Right lobe of liver (tissue), 6 donors: Measurements from ENCODE around the gene INSIG2. TPM values are rescaled to one million over a fixed set of nuclear protein-coding genes. Genes with fewer than 3 reads are reported as not detected.

Experiments
- ATAC-seq, 4 donors: fragments of 200-7000 bp; cut with Tn5 transposase; one replicate each; pipeline ENCODE4 v1.9.1; 2020; ENCODE audit warnings: mild to moderate bottlenecking in 4 of 4, moderate library complexity in 4 of 4
- DNase-seq, 3 donors: peaks; one replicate each; pipeline ENCODE4 v3.0.0-alpha.2; 2020
- H3K27ac ChIP-seq, 3 donors: fragments of 200-600 bp; one replicate each; pipeline ENCODE4 v1.8.0; 2022
- H3K27me3 ChIP-seq, 2 donors: fragments of 200-600 bp; one replicate each; pipeline ENCODE4 v1.8.0; 2022
- H3K36me3 ChIP-seq, 4 donors: fragments of 200-600 bp; sonication (generic) in 1 of 4; one replicate each; pipeline versions ENCODE4 v1.5.1 to v1.8.0; 2017 to 2022; ENCODE audit warnings: control low read depth in 1 of 4
- H3K4me1 ChIP-seq, 4 donors: fragments of 200-600 bp; sonication (generic) in 1 of 4; one replicate each; pipeline versions ENCODE4 v1.5.1 to v1.8.0; 2017 to 2022; ENCODE audit warnings: control low read depth in 1 of 4
- H3K4me3 ChIP-seq, 3 donors: fragments of 200-600 bp; one replicate each; pipeline ENCODE4 v1.8.0; 2022
- H3K9me3 ChIP-seq, 4 donors: fragments of 200-600 bp; sonication (generic) in 1 of 4; one replicate each; pipeline versions ENCODE4 v1.5.1 to v1.8.0; 2017 to 2022; ENCODE audit warnings: control low read depth in 1 of 4
- CTCF ChIP-seq, 4 donors: fragments of 200-600 bp in 3 of 4; fragments of 450-650 bp in 1 of 4; IDR thresholded peaks; one replicate each; pipeline versions ENCODE4 v1.5.1 to v1.8.0; 2016 to 2022; ENCODE audit warnings: antibody characterized with exemption in 4 of 4, mild to moderate bottlenecking in 2 of 4
- POLR2A ChIP-seq: fragments of 450-650 bp; IDR thresholded peaks from one replicate; pipeline ENCODE4 v1.6.1; 2017; ENCODE audit warnings: antibody characterized with exemption, mild to moderate bottlenecking
- WGBS: methylation state at CpG from one replicate; pipeline ENCODE4 v1.1.6; 2018; ENCODE audit warnings: low coverage, low lambda C conversion rate; ENCODE audit not compliant: insufficient coverage; ENCODE audit errors: missing lambda C conversion rate; 5-methylcytosine and 5-hydroxymethylcytosine counted together
- intact Hi-C, 2 donors: fragments of 100-400 bp; cut with DNase I; formaldehyde crosslinking; loops; one replicate each; pipeline versions ENCODE4 v1.11.2 to v1.14.1; 2022
- total RNA-seq, 6 experiments: library from RNA; depleted of rRNA in 2 of 6; stranded (reverse); fragments of >200 nt in 2 of 6; fragmentation: NEBNext Ultra II Directional in 3 of 6; extraction: Animal tissue kit (Norgen Biotek cat#: 25700) in 3 of 6; gene quantifications; one replicate each; pipeline versions ENCODE4 v1.1.0 to v1.2.4, GENCODE V29; 2016 to 2023
- donor health status: DM: no; HTN: yes; CAD: no.
- donor health status: DM: no; HTN: no; CAD: no.
- donor health status: DM: no; HTN: no; CAD: no.
- donor health status: DM: no; HTN: yes; CAD: no.
- donor health status: DM: no; HTN: yes; CAD: no.

The INSIG2 gene
- total RNA-seq, 6 experiments from 2014 or later, result 13.0 to 53.9 (median 18.9) TPM

GRCh38 chr2:118051826-118052358, 36.4 kb upstream of the INSIG2 start:
- ATAC-seq, result no peak
- intact Hi-C loops, result no loop called here

GRCh38 chr2:118052474-118052873, 35.8 kb upstream of the INSIG2 start:
- Histone ChIP-seq H3K27ac (no peak overlapping the region), H3K4me1 (peaks cover 0 to 2% (median 0%) of the 10 kb centered on the region in 4 donors), H3K4me3 (no peak overlapping the region), H3K36me3 (no peaks in the 10 kb centered on the region), H3K9me3 (no peaks in the 10 kb centered on the region), H3K27me3 (no peaks in the 10 kb centered on the region)
- DNase-seq, result no peak
- TF ChIP-seq POLR2A (no peak), CTCF (IDR thresholded peaks at IDR 0.05) (no peak)
- intact Hi-C loops, result no loop called here
- WGBS, result 81% methylated on average over 2 of the region's 2 CpGs
- no peak for ATAC-seq

More at GRCh38 chr2:118051826-118052358, 36.4 kb upstream of the INSIG2 start:
- 85% methylated on average over 3 of the region's 3 CpGs for WGBS
- TF ChIP-seq POLR2A, result no peak
- TF ChIP-seq CTCF (IDR thresholded peaks at IDR 0.05), result no peak
- Histone ChIP-seq H3K36me3 (no peaks in the 10 kb centered on the region), H3K4me1 (peaks cover 0 to 8% (median 0%) of the 10 kb centered on the region in 4 donors), H3K27me3 (no peaks in the 10 kb centered on the region), H3K4me3 (no peak overlapping the region), H3K9me3 (no peaks in the 10 kb centered on the region), H3K27ac (no peak overlapping the region)
- no peak for DNase-seq

GRCh38 chr2:118053681-118054080, 34.6 kb upstream of the INSIG2 start:
- Histone ChIP-seq H3K27ac (no peak overlapping the region), H3K4me3 (no peak overlapping the region), H3K4me1 (no peaks in the 10 kb centered on the region), H3K36me3 (no peaks in the 10 kb centered on the region), H3K27me3 (no peaks in the 10 kb centered on the region), H3K9me3 (no peaks in the 10 kb centered on the region)
- no peak for ATAC-seq
- TF ChIP-seq POLR2A (no peak), CTCF (IDR thresholded peaks at IDR 0.05) (no peak)
- WGBS, result 89% methylated on average over 5 of the region's 7 CpGs
- DNase-seq, result no peak
- intact Hi-C loops, result no loop called here

- no peak for DNase-seq
- Histone ChIP-seq H3K9me3 (no peaks in the 10 kb centered on the region), H3K4me3 (no peak overlapping the region), H3K36me3 (no peaks in the 10 kb centered on the region), H3K27me3 (no peaks in the 10 kb centered on the region), H3K27ac (no peak overlapping the region), H3K4me1 (no peaks in the 10 kb centered on the region)
- intact Hi-C loops, result no loop called here
- WGBS, result 58% methylated on average over 3 of the region's 3 CpGs
- TF ChIP-seq CTCF (IDR thresholded peaks at IDR 0.05) (no peak), POLR2A (no peak)
- no peak for ATAC-seq
Measured at GRCh38 chr2:118054213-118055008, 33.9 kb upstream of the INSIG2 start.
